Testis (tissue), 3 donors: ENCODE data around the gene DMD. TPM values are rescaled to one million over a fixed set of nuclear protein-coding genes. Genes with fewer than 3 reads are reported as not detected.

Experiments
- DNase-seq: peaks from one replicate; pipeline ENCODE4 v3.0.0-alpha.2; 2019
- H3K27ac ChIP-seq, 2 donors: fragments of 200-600 bp; sonication (generic); one replicate each; pipeline ENCODE4 v1.5.1; 2019
- H3K27me3 ChIP-seq: fragments of 200-600 bp; sonication (generic); one replicate; pipeline ENCODE4 v1.5.1; 2019
- H3K36me3 ChIP-seq: fragments of 200-600 bp; sonication (generic); one replicate; pipeline ENCODE4 v1.5.1; 2017; ENCODE audit warnings: low read depth; ENCODE audit errors: missing control alignments
- H3K4me1 ChIP-seq: fragments of 200-600 bp; sonication (generic); one replicate; pipeline ENCODE4 v1.5.1; 2019
- H3K4me3 ChIP-seq, 2 donors: fragments of 200-600 bp; sonication (generic); one replicate each; pipeline ENCODE4 v1.5.1; 2017 to 2019
- H3K9me3 ChIP-seq: fragments of 200-600 bp; sonication (generic); one replicate; pipeline ENCODE4 v1.5.1; 2017
- CTCF ChIP-seq, 3 experiments: fragments of 450-650 bp in 2 of 3; fragments of 200-600 bp in 1 of 3; sonication (generic) in 1 of 3; IDR thresholded peaks; one replicate each; pipeline ENCODE4 v1.5.1; 2016 to 2019; ENCODE audit warnings: antibody characterized with exemption in 3 of 3, mild to moderate bottlenecking in 2 of 3, moderate library complexity in 1 of 3
- POLR2A ChIP-seq: fragments of 450-650 bp; IDR thresholded peaks from one replicate; pipeline ENCODE4 v1.6.1; 2017; ENCODE audit warnings: antibody characterized with exemption, mild to moderate bottlenecking, moderate library complexity
- WGBS, 2 donors: methylation state at CpG; one replicate each; pipeline ENCODE4 v1.1.5; 2018; 5-methylcytosine and 5-hydroxymethylcytosine counted together
- intact Hi-C: fragments of 100-400 bp; cut with DNase I; formaldehyde crosslinking; loops from one replicate; pipeline ENCODE4 v1.15.1; 2023; ENCODE audit warnings: low total_unique reads
- polyA plus RNA-seq: library from polyadenylated mRNA; stranded (reverse); fragments of 350-450 nt; fragmentation: Illumina TruSeq; extraction: RNeasy Lipid Tissue Mini Kit (QIAGEN cat#74804); gene quantifications from one replicate; pipeline ENCODE4 v1.2.3, GENCODE V29; 2014; ENCODE audit warnings: low read depth, low replicate concordance; ENCODE audit not compliant: insufficient read depth
- total RNA-seq, 2 donors: library from RNA; depleted of rRNA; stranded (reverse); fragments of >200 nt; gene quantifications; one replicate each; pipeline ENCODE4 v1.2.3, GENCODE V29; 2016

DMD gene
- total and polyA plus RNA-seq, 3 donors from 2014 or later: 11.3 to 34.1 (median 24.2) TPM

DNA sequence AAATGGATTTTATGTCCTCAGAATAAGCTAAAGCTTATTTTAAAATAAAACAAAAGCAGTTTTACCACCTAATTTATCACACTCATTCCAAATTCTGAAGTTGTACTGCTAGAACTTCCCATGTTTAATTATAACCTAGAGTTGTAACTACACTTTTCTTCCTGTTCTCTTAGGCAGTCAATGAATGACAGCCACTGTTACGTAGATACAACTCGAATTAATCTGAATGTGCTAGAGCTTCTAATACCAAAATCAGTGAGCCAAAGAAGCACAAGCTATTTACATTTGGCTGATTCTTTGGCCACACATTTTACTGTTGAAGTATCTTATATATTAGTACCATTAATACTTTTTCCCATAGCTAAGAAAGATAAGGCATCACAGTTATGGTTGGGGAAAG is 2040.6 kb downstream of the DMD start:
- 91 to 100% methylated on average over 2 of the region's 2 CpGs for WGBS, 2 donors

DNA sequence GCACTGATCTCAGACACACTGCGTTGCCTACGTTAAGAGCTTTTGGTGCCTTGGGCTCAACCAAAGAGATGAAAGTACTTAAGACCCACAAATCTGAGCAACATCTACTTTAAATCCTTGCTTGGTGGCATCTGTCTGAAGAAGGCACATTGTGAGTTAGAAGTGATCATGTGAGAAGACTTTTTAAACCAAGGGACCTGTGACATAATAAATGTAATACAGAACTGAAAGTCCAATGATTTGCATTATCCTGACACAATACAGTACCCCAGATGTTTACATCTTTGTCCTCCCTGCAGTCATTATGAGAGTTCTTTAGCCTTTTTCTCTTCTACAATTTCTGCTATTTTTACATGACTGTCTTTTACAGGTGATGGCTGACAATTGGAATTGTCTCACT is 2042.8 kb downstream of the DMD start:
- no peaks in the 10 kb centered on the region for H3K9me3 ChIP-seq
- TF ChIP-seq CTCF (IDR thresholded peaks at IDR 0.05) (no peak), POLR2A (no peak)
- 83 to 90% methylated on average over 2 of the region's 2 CpGs for WGBS, 2 donors
- intact Hi-C loops: no loop called here
- H3K27ac ChIP-seq: no peak overlapping the region
- H3K4me1 ChIP-seq: no peaks in the 10 kb centered on the region
- no peak overlapping the region for H3K4me3 ChIP-seq
- no peak for DNase-seq
- H3K27me3 ChIP-seq: no peaks in the 10 kb centered on the region
- H3K36me3 ChIP-seq: no peaks in the 10 kb centered on the region

More for the DNA sequence above, 2040.6 kb downstream of the DMD start:
- H3K4me3 ChIP-seq: no peak overlapping the region
- H3K27me3 ChIP-seq: no peaks in the 10 kb centered on the region
- no peak for DNase-seq
- H3K9me3 ChIP-seq: no peaks in the 10 kb centered on the region
- H3K27ac ChIP-seq: no peak overlapping the region
- intact Hi-C loops: no loop called here
- TF ChIP-seq POLR2A (no peak), CTCF (IDR thresholded peaks at IDR 0.05) (no peak)
- no peaks in the 10 kb centered on the region for H3K36me3 ChIP-seq
- H3K4me1 ChIP-seq: peaks cover 2% of the 10 kb centered on the region

- no peak overlapping the region for H3K4me3 ChIP-seq
- H3K9me3 ChIP-seq: no peaks in the 10 kb centered on the region
- H3K27ac ChIP-seq: no peak overlapping the region
- H3K27me3 ChIP-seq: no peaks in the 10 kb centered on the region
- WGBS, 2 donors: 45 to 67% methylated on average over 5 of the region's 5 CpGs
- no peaks in the 10 kb centered on the region for H3K36me3 ChIP-seq
- intact Hi-C loops: no loop called here
- DNase-seq: no peak
- no peaks in the 10 kb centered on the region for H3K4me1 ChIP-seq
- no peak for TF ChIP-seq POLR2A
- no peak for TF ChIP-seq CTCF (IDR thresholded peaks at IDR 0.05)
Measured at GRCh38 chrX:31166832-31167231, 2044.5 kb downstream of the DMD start.

- no peaks in the 10 kb centered on the region for H3K4me1 ChIP-seq
- intact Hi-C loops: no loop called here
- H3K36me3 ChIP-seq: no peaks in the 10 kb centered on the region
- no peak overlapping the region for H3K4me3 ChIP-seq
- no peak overlapping the region for H3K27ac ChIP-seq
- no peaks in the 10 kb centered on the region for H3K9me3 ChIP-seq
- WGBS, 2 donors: 72 to 87% methylated on average over 5 of the region's 5 CpGs
- TF ChIP-seq CTCF (IDR thresholded peaks at IDR 0.05): no peak
- no peak for TF ChIP-seq POLR2A
- H3K27me3 ChIP-seq: no peaks in the 10 kb centered on the region
- no peak for DNase-seq
Measured at GRCh38 chrX:31166416-31166815, 2044.9 kb downstream of the DMD start.

GRCh38 chrX:31165241-31166035 is 2045.9 kb downstream of the DMD start:
- TF ChIP-seq CTCF (IDR thresholded peaks at IDR 0.05): no peak
- TF ChIP-seq POLR2A: no peak

More at GRCh38 chrX:31165241-31166035, 2045.9 kb downstream of the DMD start:
- H3K36me3 ChIP-seq: no peaks in the 10 kb centered on the region
- H3K4me1 ChIP-seq: no peaks in the 10 kb centered on the region
- no peaks in the 10 kb centered on the region for H3K27me3 ChIP-seq
- intact Hi-C loops: no loop called here
- no peak overlapping the region for H3K4me3 ChIP-seq
- no peak overlapping the region for H3K27ac ChIP-seq
- DNase-seq: no peak
- no peaks in the 10 kb centered on the region for H3K9me3 ChIP-seq
- 63 to 71% methylated on average over 5 of the region's 5 CpGs for WGBS, 2 donors
